ENCODE results near the gene SIGLEC9.

- TF ChIP-seq CTCF (IDR thresholded peaks at IDR 0.05): no peak
- TF ChIP-seq POLR2A (IDR thresholded peaks at IDR 0.05): no peak
Measured at GRCh38 chr19:51093510-51094345, 31.0 kb upstream of the SIGLEC9 start.

Measured in gastroesophageal sphincter (tissue), 3 donors.